GM19025 (cell line): ENCODE data around the gene HASPIN.

Experiments used
- ATAC-seq: cut with Tn5 transposase; IDR thresholded peaks from one replicate; pipeline ENCODE4 v1.9.1; 2021; ENCODE audit warnings: mild to moderate bottlenecking, low read depth, moderate library complexity; ENCODE audit not compliant: unreplicated experiment

HASPIN gene

DNA sequence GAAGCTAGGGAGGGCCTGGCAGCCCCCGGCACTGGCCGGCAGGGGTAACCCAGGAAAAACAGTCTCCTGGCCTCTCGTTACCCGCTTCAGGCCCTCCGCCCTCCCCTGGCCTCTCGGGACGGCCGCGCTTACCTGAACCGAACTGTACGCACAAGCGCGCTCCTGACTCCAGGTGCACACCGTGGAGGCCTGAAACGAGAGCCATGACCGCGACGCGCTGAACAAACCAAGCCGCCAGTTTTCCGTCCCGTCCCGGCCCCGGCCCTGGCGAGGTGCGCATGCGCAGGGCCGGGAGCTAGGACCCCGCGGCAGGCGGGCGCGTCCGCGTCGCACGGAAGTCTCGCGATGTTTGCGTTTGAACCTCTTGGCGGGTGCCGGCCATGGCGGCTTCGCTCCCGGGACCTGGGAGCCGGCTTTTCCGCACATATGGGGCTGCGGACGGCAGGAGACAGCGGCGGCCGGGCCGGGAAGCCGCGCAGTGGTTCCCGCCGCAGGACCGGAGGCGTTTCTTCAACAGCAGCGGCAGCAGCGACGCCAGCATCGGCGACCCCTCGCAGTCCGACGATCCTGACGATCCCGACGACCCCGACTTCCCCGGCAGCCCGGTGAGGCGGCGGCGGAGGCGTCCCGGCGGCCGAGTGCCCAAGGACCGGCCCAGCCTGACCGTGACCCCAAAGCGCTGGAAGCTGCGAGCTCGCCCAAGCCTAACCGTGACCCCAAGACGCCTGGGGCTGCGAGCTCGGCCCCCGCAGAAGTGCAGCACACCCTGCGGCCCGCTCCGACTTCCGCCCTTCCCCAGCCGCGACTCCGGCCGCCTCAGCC, at the start of gene HASPIN:
Gene HASPIN, plus strand, starts transcription at position 348 of the 822 bp plus-strand sequence. Its CDS starts 33 bp downstream, at position 381.
- ATAC-seq = peak; percentile 77

- no peak for ATAC-seq
Observed at GRCh38 chr17:3675886-3676285, 47.8 kb upstream of the HASPIN start.

DNA sequence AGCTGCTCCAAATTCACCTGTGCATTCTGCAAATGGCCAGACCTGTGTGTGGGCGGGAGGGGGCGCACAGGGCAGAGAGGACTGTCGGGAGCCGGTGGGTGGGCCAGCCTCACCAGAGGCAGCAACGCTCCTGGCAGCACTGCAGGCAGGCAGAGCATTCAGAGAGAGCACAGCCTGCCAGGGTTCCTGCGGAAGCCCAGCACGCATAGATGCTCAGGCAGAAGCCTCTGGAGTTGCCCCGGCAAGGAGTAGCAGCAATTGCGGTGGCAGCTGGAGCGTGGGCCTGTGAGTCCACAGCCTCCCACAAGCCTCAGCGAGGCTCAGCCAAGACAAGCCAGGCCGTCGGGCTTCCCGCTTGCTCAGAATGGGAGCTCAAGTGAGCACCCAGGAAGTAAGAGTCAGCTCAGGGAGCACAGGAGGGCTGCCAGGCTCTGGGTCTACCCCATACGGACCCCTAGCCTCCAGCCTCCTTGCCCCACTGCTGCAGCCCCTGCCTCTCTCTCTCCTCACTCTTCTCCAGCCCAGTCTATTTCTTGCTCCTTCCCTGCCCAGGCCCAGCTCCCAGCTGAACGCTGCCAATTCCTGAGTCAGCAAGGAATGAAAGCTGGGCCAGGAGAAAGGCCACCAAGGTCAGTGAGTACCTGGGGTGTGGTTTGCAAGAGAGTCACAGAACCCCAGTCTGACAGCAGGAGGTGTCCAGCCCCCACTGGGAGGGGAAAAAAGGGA, 45.4 kb upstream of the HASPIN start:
- ATAC-seq = no peak

DNA sequence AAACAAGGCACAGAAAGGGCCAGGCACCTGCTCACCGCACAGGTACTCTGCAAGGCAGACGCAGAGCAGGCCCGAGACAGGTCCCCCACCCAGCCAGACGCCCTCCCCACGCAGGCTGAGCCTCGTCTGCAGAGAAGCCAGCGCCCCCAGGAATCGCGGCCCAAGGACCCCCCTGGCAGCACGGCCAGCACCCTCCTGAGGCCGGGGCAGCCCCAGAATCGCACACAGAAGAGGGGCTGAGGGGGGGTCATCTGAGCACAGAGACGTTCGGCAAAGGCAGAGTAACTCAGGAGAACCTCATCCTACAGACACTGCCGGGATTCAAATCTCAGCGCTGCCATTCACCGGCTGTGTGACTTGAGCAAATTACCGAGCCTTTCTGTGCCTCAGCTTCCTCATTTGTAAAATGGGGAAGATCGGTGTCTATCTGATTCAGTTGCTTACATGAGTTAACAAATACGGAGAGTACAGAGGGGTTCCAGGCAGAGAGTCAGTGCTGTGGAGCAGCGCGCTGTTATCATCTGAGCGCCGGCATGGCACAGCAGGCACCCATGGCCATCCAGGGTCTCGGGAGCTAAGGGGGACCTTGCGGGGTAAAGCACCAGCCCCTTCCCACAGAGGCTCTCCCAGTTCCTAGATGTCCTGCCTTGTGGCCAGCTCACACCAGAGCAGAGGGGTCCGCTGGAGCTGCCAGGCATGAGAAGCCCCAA, 44.7 kb upstream of the HASPIN start:
- ATAC-seq = no peak

- no peak for ATAC-seq
Observed at GRCh38 chr17:3679531-3680126, 44.1 kb upstream of the HASPIN start.

GRCh38 chr17:3681057-3681456, 42.6 kb upstream of the HASPIN start:
- no peak for ATAC-seq

GRCh38 chr17:3681565-3681964, 42.1 kb upstream of the HASPIN start:
- no peak for ATAC-seq

DNA sequence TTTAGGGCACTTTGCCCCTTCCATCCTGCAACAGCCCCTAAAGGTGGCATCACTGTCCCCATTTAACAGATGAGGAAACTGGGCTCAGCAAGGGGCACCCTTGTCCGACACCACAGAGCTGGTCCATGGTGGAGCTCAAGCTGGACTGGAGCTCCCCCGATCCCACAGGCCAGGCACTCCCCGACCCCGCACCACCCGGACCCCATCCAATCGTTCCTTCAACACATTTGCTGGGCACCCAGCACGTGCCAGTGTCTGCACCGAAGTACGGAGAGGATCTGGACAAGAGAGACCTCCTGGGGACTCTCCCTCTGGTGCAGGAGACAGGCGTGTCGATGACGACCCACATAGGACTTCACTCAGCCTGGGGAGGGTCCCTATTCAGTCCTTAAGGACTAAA, 41.7 kb upstream of the HASPIN start:
- ATAC-seq = no peak

GRCh38 chr17:3683054-3683511, 40.6 kb upstream of the HASPIN start:
- ATAC-seq = no peak

GRCh38 chr17:3685174-3685573, 38.5 kb upstream of the HASPIN start:
- ATAC-seq = no peak

DNA sequence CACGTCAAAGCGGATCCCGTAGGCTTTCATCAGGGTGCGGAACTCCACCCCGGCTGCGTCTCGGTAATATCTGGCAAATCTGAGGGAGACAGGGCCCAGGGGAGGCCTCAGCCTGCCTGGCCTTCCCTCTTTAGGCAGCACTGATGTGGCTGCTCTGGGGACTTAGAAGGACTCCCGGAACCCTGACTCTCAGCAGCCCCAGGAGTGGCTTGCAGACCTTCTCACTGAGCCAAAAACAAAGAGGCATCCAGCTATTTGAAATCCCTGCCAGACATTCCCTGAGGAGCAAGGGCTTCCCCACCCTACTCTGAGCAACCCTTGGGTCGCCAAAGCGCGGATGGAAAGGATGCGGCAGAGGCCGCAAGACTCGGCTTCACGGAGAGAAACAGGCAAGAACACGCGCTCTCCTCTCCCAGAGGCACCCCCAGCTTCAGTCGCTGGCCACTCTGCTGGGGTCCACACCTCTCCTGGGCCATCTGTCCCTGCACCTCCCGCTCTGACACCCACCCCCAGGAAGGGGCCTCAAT, 35.6 kb upstream of the HASPIN start:
- no peak for ATAC-seq

DNA sequence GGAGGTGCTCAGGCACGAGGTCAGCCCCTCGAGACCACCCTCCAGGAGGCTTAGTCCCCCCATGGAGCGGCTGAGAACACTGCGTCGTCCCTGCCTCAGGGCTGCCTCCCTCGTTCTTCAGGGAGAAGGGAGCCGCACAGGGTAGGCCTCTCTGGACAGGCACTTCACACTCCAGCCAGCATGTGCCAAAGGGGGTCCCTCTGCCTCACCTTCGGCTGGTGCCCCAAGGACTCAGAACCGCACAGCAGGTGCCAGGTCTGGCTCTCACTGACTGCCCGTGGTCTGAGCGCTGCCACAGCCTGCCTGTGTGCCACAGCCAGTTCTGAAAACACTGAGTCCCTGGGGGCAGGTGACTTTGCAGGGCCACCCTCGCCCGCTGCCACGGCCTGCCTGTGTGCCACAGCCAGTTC, 34.8 kb upstream of the HASPIN start:
- no peak for ATAC-seq

DNA sequence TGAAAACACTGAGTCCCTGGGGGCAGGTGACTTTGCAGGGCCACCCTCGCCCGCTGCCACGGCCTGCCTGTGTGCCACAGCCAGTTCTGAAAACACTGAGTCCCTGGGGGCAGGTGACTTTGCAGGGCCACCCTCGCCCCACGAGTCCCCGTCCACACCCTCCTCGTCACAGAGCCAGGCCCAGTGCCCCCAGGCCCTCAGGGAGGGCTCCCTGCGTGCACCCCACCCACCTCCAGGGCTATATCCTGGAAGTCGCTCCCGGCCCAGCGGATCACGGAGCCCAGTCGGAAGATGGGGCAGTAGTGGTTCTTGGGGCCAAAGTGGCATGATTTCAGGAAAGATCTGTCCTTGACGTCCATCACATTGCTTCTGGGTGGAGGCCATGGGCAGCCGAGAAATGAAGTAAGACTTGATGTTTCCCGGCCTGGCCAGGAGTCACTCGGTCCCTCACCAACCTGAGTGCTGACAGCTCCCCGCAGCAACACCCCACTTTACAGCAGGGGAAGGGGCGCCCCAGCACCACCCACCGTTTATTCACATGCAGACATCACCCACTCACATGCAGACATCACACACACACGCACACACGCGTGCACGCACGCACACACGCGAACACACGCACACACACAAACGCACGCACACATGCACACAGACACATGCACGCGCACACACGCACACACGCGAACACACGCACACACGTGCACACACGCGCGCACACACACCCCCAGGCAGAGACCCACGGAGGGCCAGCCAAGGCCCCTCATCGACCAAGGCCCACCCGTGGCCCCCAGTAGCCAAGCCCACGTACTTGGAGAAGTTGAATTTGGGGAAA, 34.2 kb upstream of the HASPIN start:
- no peak for ATAC-seq

DNA sequence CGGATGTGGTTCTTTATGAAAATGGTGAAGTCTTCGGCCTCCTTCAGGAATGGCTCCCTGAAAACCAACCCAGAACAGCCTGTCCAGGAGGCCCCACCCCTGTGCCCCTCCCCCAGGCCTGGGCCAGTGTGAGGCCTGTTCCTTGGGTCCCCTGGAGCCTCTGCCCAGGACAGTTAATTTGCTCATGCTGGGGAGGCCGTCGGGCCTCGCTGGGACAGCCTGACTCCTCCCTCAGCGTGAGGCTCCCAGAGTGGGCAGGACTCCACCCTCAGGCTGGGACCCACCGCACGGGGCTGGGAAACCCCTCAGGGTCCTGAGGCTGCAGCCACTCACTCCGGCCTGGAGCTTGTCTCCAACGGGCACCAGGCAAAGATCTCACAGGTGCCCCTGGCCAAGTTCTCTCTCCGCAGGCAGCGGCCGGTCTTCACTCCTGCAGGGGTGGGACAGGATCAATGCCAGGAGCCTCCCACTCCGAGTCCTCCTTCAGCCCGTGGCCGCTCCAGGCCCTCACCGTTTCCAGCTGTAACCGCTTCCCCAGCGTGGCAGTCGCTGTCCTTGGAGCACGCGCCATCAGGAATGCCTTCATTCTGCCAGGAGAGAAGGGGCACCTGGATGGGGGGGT, 33.5 kb upstream of the HASPIN start:
- no peak for ATAC-seq

DNA sequence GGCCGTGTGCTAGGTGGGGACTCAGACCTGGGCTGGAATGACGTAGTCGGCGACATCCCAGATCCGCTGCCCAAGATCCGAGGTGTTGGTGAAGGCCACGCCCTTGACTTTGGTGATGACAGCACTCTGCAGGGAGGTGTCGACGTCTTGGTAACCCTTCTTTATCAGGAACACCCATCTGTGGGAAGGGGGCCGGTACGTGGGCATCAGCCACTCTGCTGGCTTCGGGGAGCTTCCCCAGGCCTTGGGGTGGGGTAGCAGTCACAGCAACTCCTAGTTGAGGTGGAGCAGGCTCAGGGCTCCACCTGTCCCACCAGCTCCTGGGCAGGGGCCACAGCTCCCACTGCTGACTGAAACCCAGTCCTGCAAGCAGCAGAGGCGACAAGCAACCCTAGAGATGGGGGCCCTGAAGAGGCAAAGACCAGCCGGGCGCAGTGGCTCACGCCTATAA, 32.1 kb upstream of the HASPIN start:
- no peak for ATAC-seq

DNA sequence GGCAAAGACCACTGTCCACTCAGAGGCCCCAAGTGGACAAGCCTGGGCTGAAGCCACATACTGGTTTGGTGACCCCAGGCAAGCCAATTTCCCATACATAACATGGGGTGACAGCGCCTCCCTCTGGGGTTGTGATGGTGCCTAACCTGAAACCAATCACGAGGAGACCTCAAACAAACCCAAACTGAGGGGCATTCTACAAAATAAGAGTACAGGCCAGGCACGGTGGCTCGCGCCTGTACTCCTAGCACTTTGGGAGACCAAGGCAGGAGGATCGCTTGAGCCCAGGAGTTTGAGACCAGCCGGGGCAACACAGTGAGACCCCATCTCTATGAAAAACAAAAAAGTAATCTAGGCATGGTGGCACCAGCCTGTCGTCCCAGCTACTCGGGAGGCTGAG, 31.4 kb upstream of the HASPIN start:
- no peak for ATAC-seq

DNA sequence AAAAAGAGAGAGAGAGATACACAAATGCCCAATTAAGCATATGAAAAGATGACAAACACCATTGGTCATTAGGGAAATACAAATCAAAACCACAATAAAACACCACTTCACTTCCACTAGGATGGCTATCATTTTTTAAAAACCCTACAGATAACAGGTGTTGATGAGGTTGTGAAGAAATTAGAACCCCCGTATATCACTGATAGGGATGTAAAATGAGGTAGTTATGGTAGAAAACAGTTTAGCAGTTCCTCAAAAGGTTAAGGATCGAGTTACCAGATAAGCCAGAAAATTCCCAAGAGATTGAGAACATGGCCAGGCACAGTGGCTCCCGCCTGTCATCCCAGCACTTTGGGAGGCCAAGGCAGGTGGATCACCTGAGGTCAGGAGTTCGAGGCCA, 30.6 kb upstream of the HASPIN start:
- ATAC-seq = no peak

GRCh38 chr17:3693829-3694231, 29.9 kb upstream of the HASPIN start:
- ATAC-seq = peak; percentile 39

- no peak for ATAC-seq
Observed at GRCh38 chr17:3695129-3695722, 28.5 kb upstream of the HASPIN start.
